ENCODE measurements around the gene SERTAD2.

SERTAD2 gene

GRCh38 chr2:64697297-64698176, 43.8 kb upstream of the SERTAD2 start:
- DNase-seq (ENCODE audit: low read depth): no peak
- TF ChIP-seq CTCF (conservative IDR thresholded peaks at IDR 0.05; ENCODE audit: low read depth, low read length): no peak
- H3K4me3 ChIP-seq (ENCODE audit: low read length): no peak overlapping the region

- no peak overlapping the region for H3K4me3 ChIP-seq (ENCODE audit: low read length)
- TF ChIP-seq CTCF (conservative IDR thresholded peaks at IDR 0.05; ENCODE audit: low read depth, low read length): no peak
- no peak for DNase-seq (ENCODE audit: low read depth)
Measured at GRCh38 chr2:64696636-64697035, 42.9 kb upstream of the SERTAD2 start.

- DNase-seq (ENCODE audit: low read depth): no peak
- TF ChIP-seq CTCF (conservative IDR thresholded peaks at IDR 0.05; ENCODE audit: low read depth, low read length): no peak
- H3K4me3 ChIP-seq (ENCODE audit: low read length): no peak overlapping the region
Measured at GRCh38 chr2:64695721-64696261, 42.1 kb upstream of the SERTAD2 start.

- DNase-seq (ENCODE audit: low read depth): no peak
- no peak overlapping the region for H3K4me3 ChIP-seq (ENCODE audit: low read length)
- no peak for TF ChIP-seq CTCF (conservative IDR thresholded peaks at IDR 0.05; ENCODE audit: low read depth, low read length)
Measured at GRCh38 chr2:64692401-64692800, 38.7 kb upstream of the SERTAD2 start.

- no peak for TF ChIP-seq CTCF (conservative IDR thresholded peaks at IDR 0.05; ENCODE audit: low read depth, low read length)
Measured at GRCh38 chr2:64688909-64689308, 35.2 kb upstream of the SERTAD2 start.

GRCh38 chr2:64686283-64686956, 32.7 kb upstream of the SERTAD2 start:
- no peak for TF ChIP-seq CTCF (conservative IDR thresholded peaks at IDR 0.05; ENCODE audit: low read depth, low read length)
- H3K4me3 ChIP-seq (ENCODE audit: low read length): no peak overlapping the region
- DNase-seq (ENCODE audit: low read depth): no peak

More at GRCh38 chr2:64688909-64689308, 35.2 kb upstream of the SERTAD2 start:
- no peak for DNase-seq (ENCODE audit: low read depth)
- no peak overlapping the region for H3K4me3 ChIP-seq (ENCODE audit: low read length)
